GM18519 (cell line): ENCODE results near the gene CCDC70.
"Not testable (repeated sequence)": the region's sequence is repeated elsewhere in the genome, so short reads cannot be mapped to it uniquely, and the experiment has no call there.

Experiments used
- ATAC-seq: cut with Tn5 transposase; IDR thresholded peaks from one replicate; pipeline ENCODE4 v1.9.1; 2021; ENCODE audit warnings: mild to moderate bottlenecking, moderate library complexity; ENCODE audit not compliant: unreplicated experiment, low FRiP score

CCDC70 gene

GRCh38 chr13:51861723-51862300, at the start of gene CCDC70:
TSS of gene CCDC70 (plus strand) at chr13:51861969. CDS start at chr13:51865412, 3,443 bp downstream.
- ATAC-seq = no peak

- ATAC-seq = no peak
Observed at GRCh38 chr13:51814071-51814470, 47.7 kb upstream of the CCDC70 start.

- peak; percentile 65 for ATAC-seq
Observed at GRCh38 chr13:51814825-51815650, 46.7 kb upstream of the CCDC70 start.

GRCh38 chr13:51815848-51816247, 45.9 kb upstream of the CCDC70 start:
- no peak for ATAC-seq

- no peak for ATAC-seq
Observed at GRCh38 chr13:51816604-51817249, 45.0 kb upstream of the CCDC70 start.

GRCh38 chr13:51817717-51818116, 44.1 kb upstream of the CCDC70 start:
- ATAC-seq = no peak

GRCh38 chr13:51818276-51818675, 43.5 kb upstream of the CCDC70 start:
- ATAC-seq = no peak

GRCh38 chr13:51818781-51819511, 42.8 kb upstream of the CCDC70 start:
- ATAC-seq = no peak

GRCh38 chr13:51819544-51819943, 42.2 kb upstream of the CCDC70 start:
- no peak for ATAC-seq

- ATAC-seq = no peak
Observed at GRCh38 chr13:51820016-51820597, 41.7 kb upstream of the CCDC70 start.

GRCh38 chr13:51821606-51822005, 40.2 kb upstream of the CCDC70 start:
- ATAC-seq = no peak

GRCh38 chr13:51822106-51822815, 39.5 kb upstream of the CCDC70 start:
- no peak for ATAC-seq

GRCh38 chr13:51823359-51823758, 38.4 kb upstream of the CCDC70 start:
- no peak for ATAC-seq

- ATAC-seq = no peak
Observed at GRCh38 chr13:51823863-51824262, 37.9 kb upstream of the CCDC70 start.

GRCh38 chr13:51824712-51825111, 37.1 kb upstream of the CCDC70 start:
- not testable (repeated sequence) for ATAC-seq

- no peak for ATAC-seq
Observed at GRCh38 chr13:51825165-51825592, 36.6 kb upstream of the CCDC70 start.

- ATAC-seq = no peak
Observed at GRCh38 chr13:51825681-51826254, 36.0 kb upstream of the CCDC70 start.

GRCh38 chr13:51826606-51827005, 35.2 kb upstream of the CCDC70 start:
- no peak for ATAC-seq

GRCh38 chr13:51827254-51827653, 34.5 kb upstream of the CCDC70 start:
- no peak for ATAC-seq
